ENCODE results near the gene TMEM270. TPM values are rescaled to one million over a fixed set of nuclear protein-coding genes. Genes with fewer than 3 reads are reported as not detected.

The TMEM270 gene
- polyA plus RNA-seq, 1 experiment, result not detected

DNA sequence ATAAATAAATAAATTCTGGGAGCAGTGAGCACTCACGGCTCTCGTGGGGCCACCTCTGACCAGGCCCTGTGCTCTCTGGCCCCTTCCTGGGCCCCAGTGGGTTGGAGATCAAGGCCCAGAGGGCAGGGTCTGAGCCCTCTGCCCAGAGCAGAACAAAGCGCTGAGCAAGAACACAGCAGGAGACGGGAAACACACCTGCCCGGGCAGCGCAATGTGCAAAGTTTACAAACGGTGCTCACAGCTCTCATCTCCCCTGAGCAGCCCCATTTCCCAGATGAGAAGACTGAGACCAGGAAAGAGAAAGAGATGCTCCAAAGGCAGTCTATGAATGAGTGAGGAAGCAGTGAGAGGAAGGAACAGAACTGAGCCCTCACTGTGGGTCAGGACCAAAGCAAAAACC lies 21.7 kb upstream of the TMEM270 start:
- Histone ChIP-seq H3K27me3 (ENCODE audit: control insufficient read depth, insufficient read depth, low read length) (no peaks in the 10 kb centered on the region), H3K9me3 (ENCODE audit: control insufficient read depth, insufficient read depth, low read length) (peaks cover 5% of the 10 kb centered on the region; the same call in 1 of the 2 replicates), H3K27ac (ENCODE audit: low read depth, low read length) (no peak overlapping the region), H3K4me3 (ENCODE audit: low read depth, low read length) (no peak overlapping the region)
- POLR2A ChIA-PET, result no interaction called here
- TF ChIP-seq, protein P1, sequence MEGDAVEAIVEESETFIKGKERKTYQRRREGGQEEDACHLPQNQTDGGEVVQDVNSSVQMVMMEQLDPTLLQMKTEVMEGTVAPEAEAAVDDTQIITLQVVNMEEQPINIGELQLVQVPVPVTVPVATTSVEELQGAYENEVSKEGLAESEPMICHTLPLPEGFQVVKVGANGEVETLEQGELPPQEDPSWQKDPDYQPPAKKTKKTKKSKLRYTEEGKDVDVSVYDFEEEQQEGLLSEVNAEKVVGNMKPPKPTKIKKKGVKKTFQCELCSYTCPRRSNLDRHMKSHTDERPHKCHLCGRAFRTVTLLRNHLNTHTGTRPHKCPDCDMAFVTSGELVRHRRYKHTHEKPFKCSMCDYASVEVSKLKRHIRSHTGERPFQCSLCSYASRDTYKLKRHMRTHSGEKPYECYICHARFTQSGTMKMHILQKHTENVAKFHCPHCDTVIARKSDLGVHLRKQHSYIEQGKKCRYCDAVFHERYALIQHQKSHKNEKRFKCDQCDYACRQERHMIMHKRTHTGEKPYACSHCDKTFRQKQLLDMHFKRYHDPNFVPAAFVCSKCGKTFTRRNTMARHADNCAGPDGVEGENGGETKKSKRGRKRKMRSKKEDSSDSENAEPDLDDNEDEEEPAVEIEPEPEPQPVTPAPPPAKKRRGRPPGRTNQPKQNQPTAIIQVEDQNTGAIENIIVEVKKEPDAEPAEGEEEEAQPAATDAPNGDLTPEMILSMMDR (IDR thresholded peaks at IDR 0.05; ENCODE audit: low read depth, low read length), result no peak
- CTCF ChIA-PET, result interaction anchor here (0.6 kb wide), 1 partner anchor 228 kb away, joined by 5 read pairs; no protein-coding TSS in a partner anchor
- DNase-seq (ENCODE audit: low read depth, low spot score), result no peak

DNA sequence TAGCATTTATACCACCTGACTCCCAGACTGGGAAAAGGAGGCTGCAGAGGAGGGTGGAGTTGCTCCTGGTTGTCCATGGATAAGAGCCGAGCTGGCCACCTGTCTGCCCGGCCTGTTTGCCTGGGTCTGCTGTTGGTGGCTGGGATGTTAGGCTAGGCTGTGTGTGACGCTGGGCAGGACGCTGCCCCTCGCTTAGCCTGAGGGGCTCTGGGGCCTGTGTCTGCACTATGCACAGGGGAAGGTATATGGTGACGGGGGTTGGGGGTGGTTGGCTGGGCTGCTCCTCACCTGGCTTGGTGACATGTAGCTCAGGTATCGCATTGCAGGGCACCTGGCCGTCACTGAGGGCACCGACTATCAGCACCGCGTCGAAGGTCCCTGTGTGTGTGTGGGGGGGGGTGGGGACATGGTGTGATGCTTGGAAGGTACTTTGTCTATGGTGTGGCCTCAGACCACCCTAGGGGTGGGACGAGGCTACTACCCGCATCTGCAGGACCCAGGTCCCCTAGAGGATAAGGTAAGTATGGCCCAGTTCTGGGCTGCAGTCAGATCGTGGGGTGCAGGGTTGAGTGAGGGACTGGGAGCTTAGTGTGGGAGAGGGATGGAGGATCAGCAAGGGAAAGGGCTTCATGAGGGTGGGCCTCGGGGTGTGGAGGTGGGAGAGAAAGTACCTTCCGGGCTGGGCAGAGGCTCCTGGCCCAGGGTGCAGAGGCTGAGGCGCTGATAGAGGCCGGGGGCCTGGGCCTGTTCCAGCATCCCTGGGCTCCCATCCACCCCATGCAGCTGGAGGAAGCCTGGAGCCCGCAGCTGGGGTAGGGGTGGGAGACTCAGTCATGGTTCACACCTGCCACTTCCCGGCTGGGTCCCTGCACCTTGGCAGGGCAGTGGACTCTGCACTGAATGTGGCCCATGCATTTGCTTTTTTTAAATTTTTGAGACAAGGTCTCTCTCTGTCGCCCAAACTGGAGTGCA lies 20.9 kb upstream of the TMEM270 start:
- CTCF ChIA-PET, result interaction anchor here (1.0 kb wide), 1 partner anchor 15 kb away, joined by 5 read pairs; no protein-coding TSS in a partner anchor
- no peak for DNase-seq (ENCODE audit: low read depth, low spot score)
- no peaks in the 10 kb centered on the region for H3K27me3 ChIP-seq (ENCODE audit: control insufficient read depth, insufficient read depth, low read length)
- H3K27ac ChIP-seq (ENCODE audit: low read depth, low read length), result no peak overlapping the region
- TF ChIP-seq, protein P1 (IDR thresholded peaks at IDR 0.05; ENCODE audit: low read depth, low read length), result no peak
- H3K9me3 ChIP-seq (ENCODE audit: control insufficient read depth, insufficient read depth, low read length), result no peaks in the 10 kb centered on the region; the same call in 1 of the 2 replicates
- POLR2A ChIA-PET, result no interaction called here
- no peak overlapping the region for H3K4me3 ChIP-seq (ENCODE audit: low read depth, low read length)

DNA sequence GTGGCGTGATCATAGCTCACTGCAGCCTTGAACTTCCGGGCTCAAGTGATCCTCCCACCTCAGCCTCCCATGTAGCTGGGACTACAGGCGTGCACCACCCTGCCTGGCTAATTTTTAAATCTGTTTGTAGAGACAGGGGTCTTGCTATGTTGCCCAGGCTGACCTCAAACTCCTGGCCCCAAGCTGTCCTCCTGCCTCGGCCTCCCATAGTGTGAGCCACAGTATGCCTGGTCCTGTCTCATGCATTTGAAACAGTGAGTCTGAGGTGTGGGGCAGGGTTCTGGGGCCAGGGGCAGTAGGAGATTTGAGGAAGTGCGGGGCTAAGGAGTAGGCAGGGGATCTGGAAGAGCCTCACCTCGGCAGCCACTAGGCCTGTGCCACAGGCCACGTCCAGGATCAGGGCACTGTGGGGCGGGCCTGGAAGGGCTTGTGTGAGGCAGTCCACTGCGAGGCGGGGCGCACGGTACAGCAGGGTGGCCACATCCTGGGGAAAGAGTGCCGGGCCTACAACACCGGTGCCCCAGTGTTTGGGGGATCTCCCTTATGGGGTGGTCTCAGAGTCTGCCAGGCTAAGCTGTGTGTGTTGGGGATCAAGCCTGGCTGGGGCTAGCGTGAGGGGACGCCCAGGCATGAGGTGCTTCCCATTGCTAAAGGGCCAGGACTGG lies 20.1 kb upstream of the TMEM270 start:
- H3K27me3 ChIP-seq (ENCODE audit: control insufficient read depth, insufficient read depth, low read length), result no peaks in the 10 kb centered on the region
- ChIA-PET POLR2A (no interaction called here), CTCF (interaction anchor here (1.0 kb wide), 1 partner anchor 14 kb away, joined by 5 read pairs; no protein-coding TSS in a partner anchor)
- H3K4me3 ChIP-seq (ENCODE audit: low read depth, low read length), result no peak overlapping the region
- TF ChIP-seq, protein P1 (IDR thresholded peaks at IDR 0.05; ENCODE audit: low read depth, low read length), result no peak
- H3K27ac ChIP-seq (ENCODE audit: low read depth, low read length), result no peak overlapping the region
- H3K9me3 ChIP-seq (ENCODE audit: control insufficient read depth, insufficient read depth, low read length), result no peaks in the 10 kb centered on the region; the same call in 1 of the 2 replicates
- DNase-seq (ENCODE audit: low read depth, low spot score), result no peak

DNA sequence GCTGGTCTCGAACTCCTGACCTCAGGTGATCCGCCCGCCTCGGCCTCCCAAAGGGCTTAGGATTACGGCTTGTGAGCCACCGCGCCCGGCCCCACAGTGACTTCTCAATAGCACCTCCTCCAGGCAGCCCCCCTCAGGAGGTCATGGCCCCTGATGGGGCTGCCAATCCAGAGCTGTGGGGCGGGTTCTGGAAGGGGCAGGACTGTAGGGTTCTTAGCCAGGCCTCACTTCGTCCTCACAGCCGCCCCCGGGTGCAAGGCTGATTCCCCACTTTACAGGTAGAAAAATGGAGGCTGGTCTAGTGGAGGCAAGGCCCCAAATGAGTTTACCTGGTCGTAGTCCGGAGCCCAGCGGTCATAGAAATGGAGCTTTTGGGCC lies 19.3 kb upstream of the TMEM270 start:
- Histone ChIP-seq H3K27ac (ENCODE audit: low read depth, low read length) (no peak overlapping the region), H3K9me3 (ENCODE audit: control insufficient read depth, insufficient read depth, low read length) (no peaks in the 10 kb centered on the region; the same call in 1 of the 2 replicates), H3K4me3 (ENCODE audit: low read depth, low read length) (peak overlapping the region; percentile 75), H3K27me3 (ENCODE audit: control insufficient read depth, insufficient read depth, low read length) (no peaks in the 10 kb centered on the region)
- TF ChIP-seq, protein P1 (IDR thresholded peaks at IDR 0.05; ENCODE audit: low read depth, low read length), result no peak
- no peak for DNase-seq (ENCODE audit: low read depth, low spot score)
- ChIA-PET POLR2A (interaction anchor here (1.3 kb wide), 1 partner anchor 9 kb away, joined by 5 read pairs; no protein-coding TSS in a partner anchor), CTCF (interaction anchor here (1.4 to 1.6 kb wide), 2 partner anchors 9 to 13 kb away, joined by 4 to 9 read pairs; no protein-coding TSS in a partner anchor)
